ENCODE results near the gene E4F1. TPM values are rescaled to one million over a fixed set of nuclear protein-coding genes. Genes with fewer than 3 reads are reported as not detected.

Gene E4F1
- total and polyA plus RNA-seq, 2 of the 8 experiments (the other 6 are each of a cell fraction or from before 2014, with no cell fraction given) = 22.2 to 27.0 TPM

GRCh38 chr16:2271848-2272461 lies 48.6 kb downstream of the E4F1 start (continued):
- TF ChIP-seq CHD7 (IDR thresholded peaks at IDR 0.05; ENCODE audit: insufficient replicate concordance, low read length) (no peak), ZNF274 (IDR thresholded peaks at IDR 0.05; ENCODE audit: borderline replicate concordance, extremely low read depth, low read length) (no peak), EZH2 (IDR thresholded peaks at IDR 0.05; ENCODE audit: low read depth, low read length, severe bottlenecking) (no peak), POU5F1 (IDR thresholded peaks at IDR 0.05; ENCODE audit: low read depth, low read length) (no peak), CTBP2 (IDR thresholded peaks at IDR 0.05; ENCODE audit: borderline replicate concordance, insufficient read depth, insufficient read length, low read length) (no peak), TCF12 (IDR thresholded peaks at IDR 0.05; ENCODE audit: low read depth, low read length) (no peak), TAF1 (IDR thresholded peaks at IDR 0.05; ENCODE audit: low read depth, low read length) (no peak), BACH1 (IDR thresholded peaks at IDR 0.05; ENCODE audit: low read length) (no peak), PHF8 (conservative IDR thresholded peaks at IDR 0.05; ENCODE audit: low read depth, low read length) (no peak), EP300 (IDR thresholded peaks at IDR 0.05; ENCODE audit: borderline replicate concordance in 1 of 2, low read depth in 2 of 2, low read length in 2 of 2) (no peak), MAFK (IDR thresholded peaks at IDR 0.05; ENCODE audit: low read depth, low read length) (no peak)
